ENCODE measurements around the gene GPR39.

Gene GPR39

DNA sequence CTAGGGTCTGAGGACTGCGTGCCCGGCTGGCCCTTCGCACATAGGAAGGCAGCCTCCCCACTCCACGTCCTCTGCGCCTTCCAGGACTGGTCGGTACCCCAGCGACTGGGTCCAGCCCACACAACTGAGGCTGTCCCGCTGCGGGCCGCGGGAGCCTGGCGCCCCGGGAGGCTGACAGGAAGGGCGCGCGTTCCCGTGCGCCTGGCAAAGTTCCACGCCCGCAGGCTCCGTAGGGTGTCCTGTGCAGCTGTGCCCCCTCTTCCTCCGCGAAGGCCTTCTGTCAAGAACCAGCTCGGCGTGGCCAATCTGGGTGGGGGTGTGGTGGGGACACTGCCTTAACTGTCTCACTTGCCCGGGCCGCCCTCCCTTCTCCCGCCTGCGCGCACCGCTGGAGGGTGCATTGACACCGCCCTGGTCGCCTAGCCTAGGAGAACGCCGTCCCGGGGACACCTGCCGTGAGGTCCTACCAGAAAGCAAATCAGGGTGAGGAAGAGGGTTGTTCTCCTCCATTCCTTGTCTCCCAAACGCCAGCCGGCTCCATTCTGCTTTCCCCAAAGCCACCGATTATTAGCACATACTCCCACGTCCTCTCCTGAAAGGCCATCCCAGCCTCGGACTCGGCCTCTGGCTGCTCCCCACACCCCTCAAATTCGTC, 254.0 kb downstream of the GPR39 start:
- DNase-seq (ENCODE audit: low read depth, low spot score) = no peak

DNA sequence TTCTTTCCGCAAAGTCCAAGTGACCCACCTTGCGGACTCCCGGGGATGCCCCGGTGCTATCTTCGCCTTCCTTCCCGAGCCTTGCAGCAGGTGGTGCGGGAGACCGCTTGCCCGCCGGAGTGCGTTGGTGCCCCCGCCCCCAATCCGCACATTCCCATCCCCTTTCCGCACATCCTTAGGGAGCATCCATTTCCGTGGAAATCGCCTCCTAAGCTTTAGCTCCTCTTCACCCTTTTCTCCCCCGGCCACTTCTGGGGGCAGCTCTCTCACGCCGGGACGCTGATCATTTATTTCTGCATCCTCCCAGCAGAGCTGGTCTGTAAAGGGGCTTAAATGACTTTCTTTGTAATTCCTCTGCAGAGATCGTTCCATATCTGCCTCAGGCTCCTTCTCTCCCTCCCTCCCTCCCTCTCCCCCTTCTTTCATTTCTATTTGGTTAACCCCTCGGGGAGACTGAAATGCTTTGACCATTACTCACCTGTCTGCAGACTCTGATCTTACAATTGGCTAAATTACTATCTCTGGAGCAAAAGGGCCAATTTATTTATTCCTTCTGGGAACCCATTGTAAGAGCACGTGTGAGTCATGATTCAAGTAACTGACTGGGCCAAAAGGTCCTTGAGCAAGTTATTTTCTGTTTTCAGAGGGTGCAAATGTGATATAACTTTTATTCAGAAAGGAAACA, 254.7 kb downstream of the GPR39 start:
- DNase-seq (ENCODE audit: low read depth, low spot score) = peak; percentile 80

DNA sequence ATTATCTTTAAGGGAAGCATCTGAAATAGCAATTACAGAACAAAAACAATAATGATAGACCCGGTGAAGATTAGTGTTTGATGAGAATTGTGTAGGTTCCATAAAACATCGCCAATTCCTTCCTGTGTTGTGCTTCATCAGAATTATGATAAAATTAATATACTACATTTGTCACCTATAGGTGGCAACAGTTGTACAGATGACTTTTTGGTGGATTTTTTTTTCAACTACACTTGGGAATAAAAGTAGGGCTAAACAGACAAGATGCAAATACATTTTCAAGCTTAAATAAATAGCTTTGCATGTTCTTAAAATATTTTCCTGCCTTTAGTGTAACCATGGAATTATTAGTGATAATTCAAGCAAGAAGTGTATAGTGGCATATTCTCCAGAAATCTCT, 260.4 kb downstream of the GPR39 start:
- no peak for DNase-seq (ENCODE audit: low read depth, low spot score)

DNA sequence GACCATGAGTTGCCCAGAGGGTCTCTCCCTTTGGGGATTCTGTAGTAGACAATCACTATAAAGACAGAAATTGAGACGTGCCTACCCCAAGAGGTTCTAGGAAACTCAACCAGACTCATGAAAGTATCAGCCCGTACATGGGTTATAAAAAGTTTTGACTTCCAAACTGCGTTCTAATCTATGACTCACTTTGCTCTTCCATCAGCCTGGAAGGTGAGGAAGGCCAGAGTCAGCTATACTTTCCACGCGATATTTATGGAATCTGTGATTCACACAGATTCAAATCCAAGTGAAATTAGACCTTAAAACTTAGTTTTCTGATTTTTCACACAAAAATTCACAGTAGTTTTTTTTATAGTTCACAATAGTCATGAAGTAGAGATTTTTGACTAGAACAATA, 261.1 kb downstream of the GPR39 start:
- no peak for DNase-seq (ENCODE audit: low read depth, low spot score)

DNA sequence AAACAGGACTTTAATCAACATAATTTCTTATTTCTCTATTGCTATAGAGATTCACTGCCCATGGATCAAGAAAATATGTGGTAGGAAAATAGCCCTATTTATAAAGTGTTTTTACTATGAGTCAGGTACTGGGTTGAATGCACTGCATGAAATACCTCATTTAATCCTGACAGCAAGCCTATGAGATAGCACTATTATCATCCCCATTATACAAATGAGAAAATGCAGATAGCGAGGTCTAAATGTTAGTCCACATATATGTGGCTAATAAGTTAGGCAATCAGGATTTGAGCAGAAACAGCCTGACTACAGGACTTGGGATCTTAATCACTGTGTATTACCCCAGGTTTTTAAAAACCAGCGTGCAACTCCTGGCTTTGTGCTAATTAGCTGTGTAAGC, 261.9 kb downstream of the GPR39 start:
- no peak for DNase-seq (ENCODE audit: low read depth, low spot score)

DNA sequence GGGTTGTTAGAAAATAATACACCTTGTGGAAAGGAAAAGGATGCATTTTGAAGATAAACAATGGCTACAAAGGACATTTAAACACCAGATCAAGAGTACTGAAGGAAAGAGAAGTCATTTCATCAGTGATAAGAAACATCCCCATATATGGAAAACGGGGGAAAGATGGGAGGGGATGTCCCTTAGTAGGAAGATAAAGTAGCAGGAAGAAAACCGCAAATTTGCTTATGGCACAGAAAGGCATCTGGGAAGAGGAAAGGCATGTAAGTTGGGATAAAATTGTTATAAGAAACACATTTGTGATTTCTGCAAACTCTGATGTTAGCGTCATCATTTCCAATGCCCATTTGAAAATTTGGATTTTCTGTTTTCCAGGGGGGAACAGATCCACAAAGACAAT, 263.9 kb downstream of the GPR39 start:
- no peak for DNase-seq (ENCODE audit: low read depth, low spot score)

DNA sequence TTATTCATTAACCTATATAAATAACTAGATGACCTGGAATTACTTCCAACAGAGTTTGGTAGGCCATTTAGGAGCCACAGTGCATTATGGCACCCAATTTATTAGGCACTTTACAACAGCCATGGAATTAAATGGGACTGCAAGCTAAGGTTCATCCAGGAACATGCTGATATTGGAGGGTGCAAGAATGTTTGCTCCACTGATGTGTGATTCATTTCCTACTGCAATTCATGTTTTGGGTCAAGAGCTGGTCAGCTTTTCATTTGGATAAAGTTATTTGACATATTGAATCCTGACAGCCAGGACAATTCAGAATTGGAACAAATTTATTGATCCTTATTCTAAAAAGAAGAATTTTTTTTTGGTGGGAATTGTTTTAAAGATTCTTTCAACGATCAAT, 265.2 kb downstream of the GPR39 start:
- DNase-seq (ENCODE audit: low read depth, low spot score) = no peak

DNA sequence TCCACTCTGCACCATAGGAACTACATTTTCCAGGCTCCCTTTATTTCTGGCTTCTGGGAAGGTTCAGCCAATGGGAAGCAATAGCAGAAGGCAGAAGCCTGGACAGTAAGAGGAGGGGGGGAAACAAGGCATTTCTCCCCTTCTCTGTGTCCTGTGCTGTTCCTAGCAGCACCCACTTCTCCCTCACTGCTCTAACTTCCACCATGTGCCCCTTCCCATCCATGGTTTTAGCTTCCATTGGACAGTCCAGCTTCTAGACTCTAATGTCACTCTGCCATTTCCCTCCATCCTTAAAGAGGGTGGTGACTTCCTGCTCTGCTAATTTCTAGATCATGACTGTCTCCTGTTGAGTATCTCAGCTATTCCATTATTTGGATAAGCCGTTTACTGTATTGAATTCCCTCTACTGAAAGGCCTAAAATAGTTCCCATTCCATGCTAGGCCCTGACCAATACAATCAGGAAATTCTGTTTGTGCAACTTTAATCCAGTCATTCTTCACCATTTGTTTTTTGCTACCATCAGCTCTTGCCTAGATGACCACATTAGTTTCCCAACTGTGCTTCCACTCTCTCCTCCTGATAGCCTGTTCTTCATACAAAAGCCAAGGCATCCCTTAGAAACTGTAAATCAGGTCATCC, 274.2 kb downstream of the GPR39 start:
- no peak for DNase-seq (ENCODE audit: low read depth, low spot score)

DNA sequence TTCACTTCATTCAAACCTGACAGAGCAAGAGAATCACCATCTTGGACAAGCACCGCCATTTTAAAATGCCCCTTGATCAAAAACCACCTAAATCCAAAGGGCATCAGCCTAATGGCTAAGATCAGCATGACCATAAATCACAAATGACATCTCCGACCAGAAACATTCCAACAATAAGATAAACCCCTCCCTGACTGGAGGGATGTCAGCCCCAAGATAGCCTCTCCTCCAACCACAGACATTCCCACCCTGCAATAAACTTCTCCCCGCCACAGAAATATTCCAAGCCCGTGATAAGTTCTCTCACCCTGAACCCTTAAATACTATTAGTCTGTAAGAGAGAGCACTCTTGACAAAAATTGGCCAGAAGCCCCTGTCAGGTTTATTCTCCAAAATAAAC, 275.0 kb downstream of the GPR39 start:
- no peak for DNase-seq (ENCODE audit: low read depth, low spot score)

DNA sequence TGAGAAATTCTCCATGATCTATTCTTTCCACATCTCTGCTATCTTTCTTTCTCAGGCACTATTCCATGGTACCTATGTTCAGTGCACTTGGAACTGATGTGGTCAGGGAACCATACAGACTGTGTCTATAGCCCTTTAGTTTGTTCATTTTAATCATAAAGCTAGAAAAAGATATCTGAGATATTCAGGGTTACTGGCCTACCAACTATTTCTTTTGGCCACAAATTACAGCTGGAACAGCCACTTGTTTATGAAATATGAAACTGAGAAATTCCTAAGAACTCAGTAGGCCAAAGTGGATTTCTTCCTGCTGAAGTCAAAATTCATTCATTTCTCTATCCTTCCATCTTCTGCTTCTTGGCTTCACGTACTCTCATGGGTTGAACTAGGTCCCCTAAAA, 276.2 kb downstream of the GPR39 start:
- DNase-seq (ENCODE audit: low read depth, low spot score) = no peak
